K562 (cell line): ENCODE data around the gene C17orf75. TPM values are rescaled to one million over a fixed set of nuclear protein-coding genes. Genes with fewer than 3 reads are reported as not detected.
A peak's percentile ranks its signal among the peaks of the same experiment; 100 is the strongest.

Experiments
- ARNT ChIP-seq, 2 experiments: fragments of 450-650 bp; IDR thresholded peaks; 2 replicates each; pipeline ENCODE4 v1.6.1; 2016; ENCODE audit warnings: mild to moderate bottlenecking in 1 of 2
- BRCA1 ChIP-seq, 2 experiments: fragments of 450-650 bp in 1 of 2; sonication (generic) in 1 of 2; formaldehyde crosslinking in 1 of 2; IDR thresholded peaks; 2 replicates each; pipeline versions ENCODE4 v1.5.0 to v1.6.1; 2017 to 2020; ENCODE audit warnings: mild to moderate bottlenecking in 1 of 2, missing genetic modification reagents in 1 of 2
- BRD4 ChIP-seq: fragments of 200-600 bp; sonication (generic); IDR thresholded peaks from 2 replicates; pipeline ENCODE4 v1.6.1; 2017; ENCODE audit warnings: inconsistent platforms
- FOXK1 ChIP-seq: sonication (generic); formaldehyde crosslinking; IDR thresholded peaks from 2 replicates; pipeline ENCODE4 v1.8.0; 2022; ENCODE audit warnings: missing genetic modification reagents, mild to moderate bottlenecking, borderline replicate concordance
- HDAC1 ChIP-seq, 2 experiments: fragments of 450-650 bp; IDR thresholded peaks; 2 replicates each; pipeline ENCODE4 v1.6.1; 2016 to 2017; ENCODE audit warnings: inconsistent platforms in 1 of 2, mild to moderate bottlenecking in 1 of 2, moderate library complexity in 1 of 2
- HDAC8 ChIP-seq: fragments of 450-650 bp; IDR thresholded peaks from 2 replicates; pipeline ENCODE4 v1.6.1; 2016; ENCODE audit warnings: mild to moderate bottlenecking, missing genetic modification characterization, moderate library complexity, missing compliant biosample characterization
- KAT2B ChIP-seq: IDR thresholded peaks from one replicate; pipeline ENCODE4 v1.6.1; 2012; ENCODE audit warnings: low read depth, mild to moderate bottlenecking, control low read depth, inconsistent platforms, low read length, moderate library complexity
- NCOR1 ChIP-seq: fragments of 450-650 bp; IDR thresholded peaks from 2 replicates; pipeline ENCODE4 v1.6.1; 2016; ENCODE audit warnings: mild to moderate bottlenecking, moderate library complexity
- POLR3G ChIP-seq: IDR thresholded peaks from 2 replicates; pipeline ENCODE4 v1.6.1; 2011; ENCODE audit not compliant: insufficient read length, insufficient replicate concordance; ENCODE audit errors: extremely low read depth
- SIX5 ChIP-seq, 2 experiments: IDR thresholded peaks; 2 replicates each; pipeline ENCODE4 v1.6.1; 2011; ENCODE audit warnings: low read length in 2 of 2, borderline replicate concordance in 1 of 2, low read depth in 1 of 2, mild to moderate bottlenecking in 1 of 2, moderate library complexity in 1 of 2; ENCODE audit not compliant: insufficient read depth in 1 of 2
- XRCC5 ChIP-seq: fragments of 200-400 bp; formaldehyde crosslinking; IDR thresholded peaks from 2 replicates; pipeline ENCODE4 v1.6.1; 2017; ENCODE audit warnings: low read depth, mild to moderate bottlenecking, low read length
- ZNF316 ChIP-seq: fragments of 450-650 bp; IDR thresholded peaks from 2 replicates; pipeline ENCODE4 v1.6.1; 2016
- ZNF644 ChIP-seq: fragments of 200-800 bp; sonication (Bioruptor generic); IDR thresholded peaks from 2 replicates; pipeline ENCODE4 v1.6.1; 2016; ENCODE audit warnings: low read depth, missing genetic modification characterization, missing compliant biosample characterization
- polyA plus RNA-seq, 8 experiments: library from polyadenylated mRNA; depleted of rRNA in 4 of 8; stranded (reverse) in 5 of 8; unstranded in 3 of 8; fragments of >200 nt; fragmentation: Nextera tagmentation in 2 of 8; fragmentation: Illumina TruSeq in 1 of 8; extraction: Ambion mirVana in 2 of 8; extraction: Trizol in 1 of 8; gene quantifications; 2 replicates each; pipeline versions ENCODE4 v1.2.1 to v1.2.3, GENCODE V29; 2011 to 2014; ENCODE audit warnings: inconsistent platforms in 1 of 8, missing spikeins in 1 of 8
- total RNA-seq, 7 experiments: library from RNA; depleted of rRNA in 6 of 7; stranded (reverse); fragments of >200 nt in 6 of 7; fragmentation: Illumina TruSeq in 2 of 7; extraction: Trizol in 2 of 7; gene quantifications; 2 replicates each; pipeline versions ENCODE4 v1.2.1 to v1.2.3, GENCODE V29; 2011 to 2021; ENCODE audit warnings: low replicate concordance in 1 of 7
- TF ChIP-seq, protein P1 (sequence below): fragments of 200-800 bp; sonication (Bioruptor generic); IDR thresholded peaks from 2 replicates; pipeline ENCODE4 v1.6.1; 2017; ENCODE audit warnings: missing genetic modification characterization, missing compliant biosample characterization
- TF ChIP-seq, protein P2 (sequence below), 2 experiments: fragments of 200-800 bp in 1 of 2; sonication (Bioruptor generic) in 1 of 2; sonication (generic) in 1 of 2; formaldehyde crosslinking in 1 of 2; IDR thresholded peaks in 1 of 2; conservative IDR thresholded peaks in 1 of 2; 2 replicates each; pipeline versions ENCODE4 v1.5.0 to v1.6.1; 2016 to 2020; ENCODE audit warnings: missing compliant biosample characterization in 1 of 2, missing genetic modification characterization in 1 of 2, missing genetic modification reagents in 1 of 2
- TF ChIP-seq, protein P3 (sequence below), 2 experiments: fragments of 450-650 bp; IDR thresholded peaks; 2 replicates each; pipeline ENCODE4 v1.6.1; 2016

Gene C17orf75
- total and polyA plus RNA-seq, 9 of the 15 experiments (the other 6 are each of a cell fraction or from before 2014, with no cell fraction given): 15.5 to 55.7 (median 18.5) TPM

DNA sequence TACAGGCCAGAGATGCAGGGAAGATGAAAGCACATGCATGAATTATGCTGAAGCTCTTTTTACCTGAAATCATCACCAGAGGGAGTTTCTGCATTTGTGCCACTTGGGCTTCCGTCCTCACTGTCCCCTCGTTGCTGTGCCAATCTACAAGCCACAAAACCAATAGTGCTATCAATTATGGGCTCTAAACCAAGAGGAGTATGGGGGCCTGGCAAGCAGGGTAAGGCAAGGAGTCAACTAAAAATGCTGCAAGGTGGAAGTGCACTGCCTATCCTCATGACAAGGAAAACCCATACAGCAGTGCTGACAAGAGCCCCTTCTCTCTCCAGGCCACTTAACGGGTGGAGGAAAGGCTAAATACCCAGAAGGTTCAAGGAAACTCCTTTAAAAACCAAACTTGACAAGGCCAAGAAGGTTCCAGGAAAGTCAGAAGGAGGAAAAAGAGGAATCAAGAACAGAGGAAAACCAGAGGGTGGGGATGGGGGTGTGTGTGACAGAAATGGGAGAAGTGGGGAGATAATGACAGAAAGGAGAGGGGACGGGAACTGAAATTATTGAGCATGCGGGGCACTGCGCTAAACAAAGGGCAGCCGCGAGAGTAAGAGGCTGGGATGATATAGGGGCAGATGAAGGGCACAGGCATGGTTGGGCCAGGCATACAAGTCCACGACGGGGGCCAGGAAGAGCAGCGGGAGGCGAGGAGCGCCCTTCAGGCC, 674 bp downstream of the C17orf75 start (continued):
- TF ChIP-seq, protein P1, sequence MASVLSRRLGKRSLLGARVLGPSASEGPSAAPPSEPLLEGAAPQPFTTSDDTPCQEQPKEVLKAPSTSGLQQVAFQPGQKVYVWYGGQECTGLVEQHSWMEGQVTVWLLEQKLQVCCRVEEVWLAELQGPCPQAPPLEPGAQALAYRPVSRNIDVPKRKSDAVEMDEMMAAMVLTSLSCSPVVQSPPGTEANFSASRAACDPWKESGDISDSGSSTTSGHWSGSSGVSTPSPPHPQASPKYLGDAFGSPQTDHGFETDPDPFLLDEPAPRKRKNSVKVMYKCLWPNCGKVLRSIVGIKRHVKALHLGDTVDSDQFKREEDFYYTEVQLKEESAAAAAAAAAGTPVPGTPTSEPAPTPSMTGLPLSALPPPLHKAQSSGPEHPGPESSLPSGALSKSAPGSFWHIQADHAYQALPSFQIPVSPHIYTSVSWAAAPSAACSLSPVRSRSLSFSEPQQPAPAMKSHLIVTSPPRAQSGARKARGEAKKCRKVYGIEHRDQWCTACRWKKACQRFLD: 0 out of 2 replicates have a peak, but pooled peaks have one; percentile 45
- TF ChIP-seq ZNF316 (no peak), HDAC8 (tag) (no peak), ZNF644 (tag) (0 out of 2 replicates have a peak, but pooled peaks have one; percentile 9), XRCC5 (0 out of 2 replicates have a peak, but pooled peaks have one; percentile 25), NCOR1 (no peak), SIX5 (IDR thresholded peaks at IDR 0.05; ENCODE audit: borderline replicate concordance in 1 of 2, insufficient read depth in 1 of 2, low read depth in 1 of 2, low read length in 2 of 2) (no peak), HDAC1 (IDR thresholded peaks at IDR 0.05) (peak in 1 of 2 experiments; percentile 22; a peak in 1 of 4 replicates), BRCA1 (IDR thresholded peaks at IDR 0.05) (no peak), BRCA1 (CRISPR knock-in tag; IDR thresholded peaks at IDR 0.05) (no peak), POLR3G (no peak), KAT2B (no peak), ARNT (IDR thresholded peaks at IDR 0.05) (0 out of 4 replicates have a peak, but pooled peaks of 1 of the 2 experiments have one; percentile 16), FOXK1 (CRISPR knock-in tag) (0 out of 2 replicates have a peak, but pooled peaks have one; percentile 26), BRD4 (no peak)
- TF ChIP-seq, protein P2, sequence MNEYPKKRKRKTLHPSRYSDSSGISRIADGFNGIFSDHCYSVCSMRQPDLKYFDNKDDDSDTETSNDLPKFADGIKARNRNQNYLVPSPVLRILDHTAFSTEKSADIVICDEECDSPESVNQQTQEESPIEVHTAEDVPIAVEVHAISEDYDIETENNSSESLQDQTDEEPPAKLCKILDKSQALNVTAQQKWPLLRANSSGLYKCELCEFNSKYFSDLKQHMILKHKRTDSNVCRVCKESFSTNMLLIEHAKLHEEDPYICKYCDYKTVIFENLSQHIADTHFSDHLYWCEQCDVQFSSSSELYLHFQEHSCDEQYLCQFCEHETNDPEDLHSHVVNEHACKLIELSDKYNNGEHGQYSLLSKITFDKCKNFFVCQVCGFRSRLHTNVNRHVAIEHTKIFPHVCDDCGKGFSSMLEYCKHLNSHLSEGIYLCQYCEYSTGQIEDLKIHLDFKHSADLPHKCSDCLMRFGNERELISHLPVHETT (CRISPR knock-in tag; conservative IDR thresholded peaks at IDR 0.05 in 1 of 2, IDR thresholded peaks at IDR 0.05 in 1 of 2): no peak
- TF ChIP-seq, protein P3, sequence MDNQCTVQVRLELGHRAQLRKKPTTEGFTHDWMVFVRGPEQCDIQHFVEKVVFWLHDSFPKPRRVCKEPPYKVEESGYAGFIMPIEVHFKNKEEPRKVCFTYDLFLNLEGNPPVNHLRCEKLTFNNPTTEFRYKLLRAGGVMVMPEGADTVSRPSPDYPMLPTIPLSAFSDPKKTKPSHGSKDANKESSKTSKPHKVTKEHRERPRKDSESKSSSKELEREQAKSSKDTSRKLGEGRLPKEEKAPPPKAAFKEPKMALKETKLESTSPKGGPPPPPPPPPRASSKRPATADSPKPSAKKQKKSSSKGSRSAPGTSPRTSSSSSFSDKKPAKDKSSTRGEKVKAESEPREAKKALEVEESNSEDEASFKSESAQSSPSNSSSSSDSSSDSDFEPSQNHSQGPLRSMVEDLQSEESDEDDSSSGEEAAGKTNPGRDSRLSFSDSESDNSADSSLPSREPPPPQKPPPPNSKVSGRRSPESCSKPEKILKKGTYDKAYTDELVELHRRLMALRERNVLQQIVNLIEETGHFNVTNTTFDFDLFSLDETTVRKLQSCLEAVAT (IDR thresholded peaks at IDR 0.05): 0 out of 4 replicates have a peak, but pooled peaks of 1 of the 2 experiments have one; percentile 29
